GM23248 (cell line): Measurements from ENCODE around the gene SURF4.

Source experiments
- EZH2 ChIP-seq: fragments of 200-600 bp; sonication (generic); IDR thresholded peaks from 2 replicates; pipeline ENCODE4 v1.6.1; 2018; ENCODE audit warnings: antibody characterized with exemption, mild to moderate bottlenecking; ENCODE audit not compliant: insufficient read depth, poor library complexity, severe bottlenecking
- EZH2phosphoT487 ChIP-seq: fragments of 200-600 bp; sonication (generic); IDR thresholded peaks from 2 replicates; pipeline ENCODE4 v1.6.1; 2018; ENCODE audit warnings: antibody characterized with exemption, moderate library complexity, mild to moderate bottlenecking, low read depth; ENCODE audit not compliant: insufficient read depth

DNA sequence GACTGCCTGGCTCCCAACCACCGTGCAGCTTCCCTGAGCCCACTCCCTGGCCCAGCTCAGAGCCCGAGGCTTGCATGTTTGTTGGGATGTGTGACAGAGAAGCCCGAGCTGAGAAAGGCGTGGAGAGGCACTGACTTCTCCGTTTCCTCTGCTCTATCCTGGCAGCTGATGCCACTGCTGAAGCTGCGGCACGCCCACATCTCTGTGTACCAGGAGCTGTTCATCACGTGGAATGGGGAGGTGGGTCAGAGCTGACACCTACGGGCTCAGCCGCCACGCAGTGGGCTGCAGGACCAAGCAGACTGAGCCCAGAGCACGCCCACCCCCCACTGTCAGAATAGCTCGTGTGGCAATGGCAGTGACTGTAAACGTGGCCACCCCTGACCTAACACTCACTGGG is 9.6 kb upstream of the SURF4 start:
- TF ChIP-seq EZH2 (no peak), EZH2phosphoT487 (no peak)
